ENCODE data around the gene SLC5A10. TPM values are rescaled to one million over a fixed set of nuclear protein-coding genes. Genes with fewer than 3 reads are reported as not detected.
A peak's percentile ranks its signal among the peaks of the same experiment; 100 is the strongest.
"Not testable (repeated sequence)": the region's sequence is repeated elsewhere in the genome, so short reads cannot be mapped to it uniquely, and the experiment has no call there.

The SLC5A10 gene
- total RNA-seq, 1 donor from 2014 or later = not detected

DNA sequence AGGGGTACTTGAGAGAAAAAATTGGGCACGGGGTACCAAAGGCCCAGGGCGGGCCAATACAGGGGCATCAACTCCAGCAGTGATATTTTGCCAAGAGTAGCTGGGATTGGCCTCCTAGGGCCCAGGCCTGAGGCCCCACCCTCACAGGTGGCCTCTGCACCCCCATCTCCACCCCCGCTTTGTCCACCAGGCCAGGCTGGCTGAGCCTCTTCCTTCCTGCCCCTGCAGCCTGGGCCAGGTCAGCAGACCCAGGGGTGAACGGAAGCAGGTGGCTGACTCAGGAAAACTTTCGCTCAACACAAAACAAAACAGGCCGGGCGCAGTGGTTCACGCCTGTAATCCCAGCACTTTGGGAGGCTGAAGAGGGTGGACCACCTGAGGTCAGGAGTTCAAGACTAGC lies 91.1 kb downstream of the SLC5A10 start:
- not testable (repeated sequence) for H3K4me3 Mint-ChIP-seq (ENCODE audit: low read depth); H3K27me3 Mint-ChIP-seq (ENCODE audit: low read depth); DNase-seq (ENCODE audit: low spot score)

DNA sequence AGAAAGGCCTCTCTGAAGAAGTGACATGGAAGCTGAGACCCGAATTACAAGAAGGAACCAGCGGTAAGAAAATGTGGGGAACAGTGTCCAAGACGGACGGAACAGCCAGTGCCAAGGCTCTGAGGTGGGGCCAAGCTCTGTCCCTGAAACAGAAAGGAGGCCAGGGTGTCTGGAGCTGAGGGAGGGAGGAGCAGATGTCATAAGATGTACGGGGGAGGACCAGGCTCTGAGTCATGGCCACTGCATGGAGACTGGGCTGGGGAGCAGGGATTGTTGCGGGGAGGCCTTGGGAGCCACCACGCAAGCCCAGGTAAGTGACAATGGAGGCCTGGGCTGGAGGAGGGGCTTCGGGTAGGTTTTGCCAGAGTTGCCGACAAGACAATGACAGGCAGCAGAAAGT lies 92.7 kb downstream of the SLC5A10 start:
- H3K4me1 Mint-ChIP-seq (ENCODE audit: low read depth); intact Hi-C loops (cut with micrococcal nuclease); H3K9me3 Mint-ChIP-seq; H3K36me3 Mint-ChIP-seq (ENCODE audit: low read depth); H3K27ac Mint-ChIP-seq; H3K27me3 Mint-ChIP-seq (ENCODE audit: low read depth); DNase-seq (ENCODE audit: low spot score); H3K4me3 Mint-ChIP-seq (ENCODE audit: low read depth): not testable (repeated sequence)

More for the DNA sequence above, 91.1 kb downstream of the SLC5A10 start:
- H3K4me1 Mint-ChIP-seq (ENCODE audit: low read depth); H3K36me3 Mint-ChIP-seq (ENCODE audit: low read depth); H3K27ac Mint-ChIP-seq; intact Hi-C loops (cut with micrococcal nuclease); H3K9me3 Mint-ChIP-seq: not testable (repeated sequence)

DNA sequence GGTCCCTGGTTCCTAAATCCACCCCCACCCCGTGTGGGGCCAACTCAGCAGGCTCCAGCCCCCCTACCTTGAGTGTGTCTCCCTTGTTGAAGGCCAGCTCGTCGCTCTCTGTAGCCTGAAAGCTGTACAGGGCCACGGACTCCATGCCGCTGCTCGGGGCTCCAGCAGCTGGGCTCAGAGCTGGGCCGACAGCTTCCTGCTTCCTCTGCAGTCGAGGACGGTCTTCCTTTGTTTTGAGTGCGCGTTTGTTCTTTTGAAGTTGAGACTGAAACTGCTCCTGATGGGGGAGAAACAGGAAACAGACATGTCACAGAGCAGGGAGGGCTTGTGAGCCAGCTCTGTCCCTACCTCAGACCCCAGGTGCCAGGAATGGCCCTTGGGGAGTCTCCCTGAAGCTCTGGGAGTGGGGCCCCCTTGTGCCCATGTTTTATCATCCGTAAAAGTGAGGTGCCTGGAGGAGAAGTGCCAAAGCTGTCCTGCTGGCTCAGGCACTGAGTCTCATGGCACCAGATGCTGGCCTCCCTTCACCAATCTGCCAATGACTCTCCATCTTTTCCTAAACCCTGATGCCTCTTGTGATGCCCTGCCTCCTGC lies 94.9 kb downstream of the SLC5A10 start, which contains the start of gene GRAP:
TSS of gene GRAP (minus strand) at position 176 of the 594 bp plus-strand sequence. CDS start at position 145, 31 bp downstream.
- DNase-seq (ENCODE audit: low spot score); intact Hi-C loops (cut with micrococcal nuclease); H3K9me3 Mint-ChIP-seq; H3K36me3 Mint-ChIP-seq (ENCODE audit: low read depth); H3K27me3 Mint-ChIP-seq (ENCODE audit: low read depth); H3K4me3 Mint-ChIP-seq (ENCODE audit: low read depth); H3K27ac Mint-ChIP-seq; H3K4me1 Mint-ChIP-seq (ENCODE audit: low read depth): not testable (repeated sequence)

DNA sequence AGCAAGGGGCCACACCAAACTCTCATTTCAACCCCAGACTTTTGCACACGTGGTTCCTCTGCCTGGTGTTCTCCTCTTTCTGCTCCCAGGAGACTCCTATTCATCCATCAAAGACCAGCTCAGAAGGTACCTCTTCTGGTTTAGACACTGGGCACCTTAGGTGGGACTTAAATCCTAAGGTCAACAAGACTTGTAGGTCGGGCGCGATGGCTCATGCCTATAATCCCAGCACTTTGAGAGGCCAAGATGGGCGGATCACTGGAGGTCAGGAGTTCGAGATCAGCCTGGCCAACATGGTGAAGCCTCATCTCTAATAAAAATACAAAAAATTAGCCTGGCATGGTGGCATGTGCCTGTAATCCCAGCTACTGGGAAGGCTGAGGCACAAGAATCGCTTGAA lies 95.5 kb downstream of the SLC5A10 start:
- H3K4me1 Mint-ChIP-seq (ENCODE audit: low read depth); H3K9me3 Mint-ChIP-seq; H3K27me3 Mint-ChIP-seq (ENCODE audit: low read depth); intact Hi-C loops (cut with micrococcal nuclease); H3K4me3 Mint-ChIP-seq (ENCODE audit: low read depth); H3K27ac Mint-ChIP-seq; H3K36me3 Mint-ChIP-seq (ENCODE audit: low read depth): not testable (repeated sequence)
- peak; percentile 1 for DNase-seq (ENCODE audit: low spot score)

DNA sequence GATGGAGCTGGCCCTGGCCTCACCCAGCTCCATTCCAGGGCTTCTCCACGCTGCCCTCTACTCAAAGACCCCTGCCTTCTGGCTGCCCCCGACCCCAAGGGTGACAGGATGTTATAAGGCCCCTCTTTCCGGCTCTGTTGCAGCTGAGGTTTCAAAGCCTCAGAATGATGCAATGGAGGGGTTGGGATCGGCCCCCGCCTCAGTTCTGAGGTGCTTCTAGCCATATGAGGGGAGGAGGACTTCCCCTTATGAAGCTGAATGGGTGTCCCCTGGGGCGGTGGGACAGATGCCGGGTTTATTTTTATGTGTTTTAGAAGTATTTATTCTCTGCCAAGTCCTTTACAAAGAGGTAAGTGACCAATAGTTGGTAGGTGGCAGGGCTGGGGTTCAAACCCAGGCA lies 96.9 kb downstream of the SLC5A10 start:
- H3K4me3 Mint-ChIP-seq (ENCODE audit: low read depth); H3K4me1 Mint-ChIP-seq (ENCODE audit: low read depth); H3K36me3 Mint-ChIP-seq (ENCODE audit: low read depth); H3K27ac Mint-ChIP-seq; H3K9me3 Mint-ChIP-seq; intact Hi-C loops (cut with micrococcal nuclease); H3K27me3 Mint-ChIP-seq (ENCODE audit: low read depth): not testable (repeated sequence)
- DNase-seq (ENCODE audit: low spot score) = peak; percentile 6

DNA sequence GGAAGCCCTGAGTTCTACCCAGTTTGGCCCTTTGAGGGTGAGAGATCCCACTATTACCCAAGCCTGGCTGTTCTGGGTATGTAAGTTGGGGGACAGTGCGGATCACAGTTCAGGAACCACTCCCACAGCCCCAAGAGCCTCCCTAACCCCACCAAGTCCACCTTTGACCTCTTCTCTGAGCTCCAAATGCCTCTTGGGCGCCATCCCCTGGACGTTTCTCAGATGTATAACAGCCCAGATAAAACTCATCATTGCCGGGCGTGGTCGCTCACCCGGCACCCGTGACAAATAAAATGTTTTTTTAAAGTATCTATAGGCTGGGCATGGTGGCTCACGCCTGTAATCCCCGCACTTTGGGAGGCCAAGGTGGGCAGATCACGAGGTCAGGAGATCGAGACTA lies 103.5 kb downstream of the SLC5A10 start:
- H3K27me3 Mint-ChIP-seq (ENCODE audit: low read depth); DNase-seq (ENCODE audit: low spot score); H3K4me1 Mint-ChIP-seq (ENCODE audit: low read depth); intact Hi-C loops (cut with micrococcal nuclease); H3K4me3 Mint-ChIP-seq (ENCODE audit: low read depth); H3K27ac Mint-ChIP-seq; H3K36me3 Mint-ChIP-seq (ENCODE audit: low read depth); H3K9me3 Mint-ChIP-seq: not testable (repeated sequence)

DNA sequence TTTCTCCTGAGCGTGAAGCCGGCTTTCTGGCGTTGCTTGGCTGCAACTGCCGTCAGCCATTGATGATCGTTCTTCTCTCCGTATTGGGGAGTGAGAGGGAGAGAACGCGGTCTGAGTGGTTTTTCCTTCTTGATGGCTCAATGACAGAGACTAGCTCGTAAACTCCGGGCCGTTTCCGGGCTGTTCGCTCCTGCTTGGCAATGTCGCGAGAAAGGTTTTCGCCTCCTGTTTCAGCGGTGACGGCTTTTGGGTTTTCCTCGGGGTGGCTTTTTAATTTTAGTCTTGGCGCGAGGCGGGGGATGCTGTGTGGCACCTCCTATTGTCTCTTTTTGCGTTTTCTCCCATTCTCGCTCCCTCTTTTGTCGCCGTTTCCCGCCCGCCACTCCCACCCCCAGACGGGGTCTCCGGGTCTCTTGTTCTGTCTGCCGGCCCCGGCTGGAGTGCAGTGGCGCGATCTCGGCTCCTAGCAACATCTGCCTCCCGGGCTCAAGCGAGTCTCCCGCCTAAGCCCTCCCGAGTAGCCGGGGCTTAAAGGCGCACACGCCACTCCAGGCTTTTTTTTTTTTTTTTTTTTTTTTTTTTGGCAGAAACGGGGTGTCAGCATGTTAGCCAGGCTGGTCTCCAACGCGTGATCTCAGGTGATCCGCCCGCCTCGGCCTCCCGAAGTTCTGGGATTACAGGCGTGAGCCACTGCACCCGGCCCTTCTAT lies 110.2 kb downstream of the SLC5A10 start:
- not testable (repeated sequence) for H3K9me3 Mint-ChIP-seq; H3K4me3 Mint-ChIP-seq (ENCODE audit: low read depth); H3K36me3 Mint-ChIP-seq (ENCODE audit: low read depth)

DNA sequence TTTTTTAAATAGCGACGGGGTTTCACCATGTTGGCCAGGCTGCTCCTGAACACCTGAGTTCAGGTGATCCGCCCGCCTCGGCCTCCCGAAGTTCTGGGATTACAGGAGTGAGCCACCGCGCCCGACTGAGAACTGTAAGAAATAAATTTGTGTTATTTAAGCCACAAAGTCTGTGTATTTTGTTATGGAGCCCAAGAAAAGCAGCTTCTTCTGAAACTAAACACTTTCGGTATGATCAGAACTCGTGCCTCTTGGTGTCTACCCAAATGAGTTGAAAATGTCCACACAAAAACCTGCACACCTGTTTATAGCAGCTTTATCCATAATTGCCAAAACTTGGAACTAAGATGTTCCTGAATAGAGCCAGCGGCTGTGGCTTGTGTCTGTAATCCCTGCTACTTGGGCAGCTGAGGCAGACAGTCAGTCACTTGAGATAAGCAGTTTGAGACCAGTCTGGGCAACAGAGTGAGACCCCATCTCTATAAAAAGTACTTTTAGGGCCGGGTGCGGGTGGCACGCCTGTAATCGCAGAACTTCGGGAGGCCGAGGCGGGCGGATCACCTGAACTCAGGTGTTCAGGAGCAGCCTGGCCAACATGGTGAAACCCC lies 110.9 kb downstream of the SLC5A10 start:
- H3K9me3 Mint-ChIP-seq; H3K36me3 Mint-ChIP-seq (ENCODE audit: low read depth); H3K4me3 Mint-ChIP-seq (ENCODE audit: low read depth); H3K27ac Mint-ChIP-seq; H3K27me3 Mint-ChIP-seq (ENCODE audit: low read depth); DNase-seq (ENCODE audit: low spot score); H3K4me1 Mint-ChIP-seq (ENCODE audit: low read depth); intact Hi-C loops (cut with micrococcal nuclease): not testable (repeated sequence)

More for the DNA sequence above, 110.2 kb downstream of the SLC5A10 start:
- H3K27ac Mint-ChIP-seq; intact Hi-C loops (cut with micrococcal nuclease); H3K27me3 Mint-ChIP-seq (ENCODE audit: low read depth); H3K4me1 Mint-ChIP-seq (ENCODE audit: low read depth): not testable (repeated sequence)
- peak; percentile 89 for DNase-seq (ENCODE audit: low spot score)

DNA sequence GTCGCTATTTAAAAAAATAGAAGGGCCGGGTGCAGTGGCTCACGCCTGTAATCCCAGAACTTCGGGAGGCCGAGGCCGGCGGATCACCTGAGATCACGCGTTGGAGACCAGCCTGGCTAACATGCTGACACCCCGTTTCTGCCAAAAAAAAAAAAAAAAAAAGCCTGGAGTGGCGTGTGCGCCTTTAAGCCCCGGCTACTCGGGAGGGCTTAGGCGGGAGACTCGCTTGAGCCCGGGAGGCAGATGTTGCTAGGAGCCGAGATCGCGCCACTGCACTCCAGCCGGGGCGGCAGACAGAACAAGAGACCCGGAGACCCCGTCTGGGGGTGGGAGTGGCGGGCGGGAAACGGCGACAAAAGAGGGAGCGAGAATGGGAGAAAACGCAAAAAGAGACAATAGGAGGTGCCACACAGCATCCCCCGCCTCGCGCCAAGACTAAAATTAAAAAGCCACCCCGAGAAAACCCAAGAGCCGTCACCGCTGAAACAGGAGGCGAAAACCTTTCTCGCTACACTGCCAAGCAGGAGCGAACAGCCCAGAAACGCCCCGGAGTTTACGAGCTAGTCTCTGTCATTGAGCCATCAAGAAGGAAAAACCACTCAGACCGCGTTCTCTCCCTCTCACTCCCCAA lies 111.5 kb downstream of the SLC5A10 start:
- Mint-ChIP-seq H3K4me3 (ENCODE audit: low read depth) (peak overlapping the region; percentile 13), H3K27ac (peak overlapping the region; percentile 42)
- H3K9me3 Mint-ChIP-seq; H3K36me3 Mint-ChIP-seq (ENCODE audit: low read depth); intact Hi-C loops (cut with micrococcal nuclease); H3K4me1 Mint-ChIP-seq (ENCODE audit: low read depth); H3K27me3 Mint-ChIP-seq (ENCODE audit: low read depth): not testable (repeated sequence)
- DNase-seq (ENCODE audit: low spot score) = peak; percentile 84

DNA sequence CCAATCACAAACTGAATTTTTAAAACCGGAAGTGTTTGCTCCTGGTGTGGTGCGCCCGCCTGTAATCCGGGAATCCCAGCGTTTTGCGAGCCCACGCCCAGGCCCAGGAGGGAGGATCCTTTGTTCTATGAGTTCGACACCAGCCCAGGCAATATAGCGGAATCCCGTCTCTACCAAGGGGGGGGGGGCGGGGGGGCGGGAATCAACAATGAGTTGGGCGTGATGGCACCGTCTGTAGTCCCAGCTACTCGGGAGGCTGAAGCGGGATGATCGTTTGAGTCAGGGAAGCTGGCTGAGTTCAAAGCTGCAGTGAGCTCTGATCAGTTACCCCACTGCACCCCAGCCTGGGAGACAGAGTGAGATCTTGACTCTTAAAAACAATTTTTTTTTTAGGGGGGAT lies 112.4 kb downstream of the SLC5A10 start:
- H3K27ac Mint-ChIP-seq; H3K36me3 Mint-ChIP-seq (ENCODE audit: low read depth); H3K27me3 Mint-ChIP-seq (ENCODE audit: low read depth); H3K4me1 Mint-ChIP-seq (ENCODE audit: low read depth); H3K9me3 Mint-ChIP-seq; DNase-seq (ENCODE audit: low spot score); intact Hi-C loops (cut with micrococcal nuclease): not testable (repeated sequence)
- peak overlapping the region; percentile 47 for H3K4me3 Mint-ChIP-seq (ENCODE audit: low read depth)

DNA sequence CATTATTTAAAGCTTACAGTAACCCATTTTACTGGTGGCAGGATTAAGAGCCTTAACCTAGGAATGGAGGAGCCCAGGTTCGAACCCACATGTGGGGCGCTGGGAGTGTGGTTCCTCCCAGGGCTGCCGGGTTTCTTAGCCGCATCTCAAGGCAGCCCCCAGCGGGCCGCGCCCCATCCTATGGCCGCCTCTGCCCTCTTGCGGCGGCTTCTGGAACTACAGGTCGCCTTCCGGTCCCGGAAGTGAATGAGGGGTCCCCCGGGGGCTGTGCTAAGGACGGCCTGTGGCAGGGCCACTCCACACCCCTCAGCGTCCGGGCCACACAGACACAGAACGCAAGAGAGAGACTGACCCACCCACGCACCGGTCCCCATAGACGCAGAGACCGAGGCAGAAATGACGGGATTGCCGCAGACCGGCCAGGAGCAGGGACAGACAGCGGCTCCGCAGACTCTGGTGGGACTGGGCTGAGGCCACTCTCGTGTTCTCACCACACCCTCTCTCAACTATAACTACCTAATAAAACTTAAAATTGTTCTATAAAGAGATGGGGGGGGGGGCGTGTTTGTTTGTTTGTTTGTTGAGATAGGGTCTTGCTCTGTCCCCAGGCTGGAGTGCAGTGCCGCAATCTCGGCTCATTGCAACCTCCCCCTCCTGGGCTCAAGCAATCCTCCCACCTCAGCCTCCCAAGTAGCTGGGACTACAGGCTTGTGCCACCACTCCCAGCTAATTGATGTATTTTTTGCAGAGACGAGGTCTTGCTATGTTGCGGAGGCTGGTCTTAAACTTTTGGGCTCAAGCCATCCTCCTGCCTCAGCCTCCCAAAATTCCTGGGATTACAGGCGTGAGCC lies 118.6 kb downstream of the SLC5A10 start:
- H3K4me3 Mint-ChIP-seq (ENCODE audit: low read depth); H3K27me3 Mint-ChIP-seq (ENCODE audit: low read depth); H3K4me1 Mint-ChIP-seq (ENCODE audit: low read depth); intact Hi-C loops (cut with micrococcal nuclease); DNase-seq (ENCODE audit: low spot score); H3K9me3 Mint-ChIP-seq; H3K27ac Mint-ChIP-seq; H3K36me3 Mint-ChIP-seq (ENCODE audit: low read depth): not testable (repeated sequence)
